NCI-H82 treated with DMSO at 0.1 percent for 48 hours (cell line): Measurements from ENCODE around the gene NFE2L2.
"Not testable (repeated sequence)": the region's sequence is repeated elsewhere in the genome, so short reads cannot be mapped to it uniquely, and the experiment has no call there.

Experiments used
- DNase-seq: peaks from one replicate; lab custom pipeline; 2025; ENCODE audit not compliant: unreplicated experiment; lab: John Stamatoyannopoulos, UW

Gene NFE2L2

GRCh38 chr2:177264693-177265587 lies at the start of gene NFE2L2:
Gene NFE2L2 (minus strand): TSS chr2:177264727. CDS start chr2:177264576, 151 bp downstream.
- DNase-seq, result peak; percentile 84

GRCh38 chr2:177314194-177314593 lies 49.7 kb upstream of the NFE2L2 start:
- no peak for DNase-seq

- DNase-seq, result no peak
Observed at GRCh38 chr2:177313162-177313781, 48.7 kb upstream of the NFE2L2 start.

- DNase-seq, result no peak
Observed at GRCh38 chr2:177312562-177312961, 48.0 kb upstream of the NFE2L2 start.

- not testable (repeated sequence) for DNase-seq
Observed at GRCh38 chr2:177309672-177310309, 45.3 kb upstream of the NFE2L2 start.

GRCh38 chr2:177306550-177306949 lies 42.0 kb upstream of the NFE2L2 start:
- no peak for DNase-seq

- no peak for DNase-seq
Observed at GRCh38 chr2:177303939-177304338, 39.4 kb upstream of the NFE2L2 start.

GRCh38 chr2:177302552-177302951 lies 38.0 kb upstream of the NFE2L2 start:
- DNase-seq, result no peak

- DNase-seq, result no peak
Observed at GRCh38 chr2:177298191-177298590, 33.7 kb upstream of the NFE2L2 start.

GRCh38 chr2:177296040-177296439 lies 31.5 kb upstream of the NFE2L2 start:
- no peak for DNase-seq

- DNase-seq, result no peak
Observed at GRCh38 chr2:177295484-177295883, 31.0 kb upstream of the NFE2L2 start.

- DNase-seq, result no peak
Observed at GRCh38 chr2:177291701-177292100, 27.2 kb upstream of the NFE2L2 start.

- no peak for DNase-seq
Observed at GRCh38 chr2:177289824-177290628, 25.5 kb upstream of the NFE2L2 start.

- DNase-seq, result no peak
Observed at GRCh38 chr2:177287814-177288213, 23.3 kb upstream of the NFE2L2 start.

GRCh38 chr2:177285892-177286715 lies 21.6 kb upstream of the NFE2L2 start:
- no peak for DNase-seq

GRCh38 chr2:177284531-177284930 lies 20.0 kb upstream of the NFE2L2 start:
- DNase-seq, result peak; percentile 90

GRCh38 chr2:177283906-177284305 lies 19.4 kb upstream of the NFE2L2 start:
- DNase-seq, result no peak

- no peak for DNase-seq
Observed at GRCh38 chr2:177282787-177283572, 18.5 kb upstream of the NFE2L2 start.

- DNase-seq, result peak; percentile 52
Observed at GRCh38 chr2:177282181-177282641, 17.7 kb upstream of the NFE2L2 start.
